Measurements from ENCODE around the gene SLC7A14. TPM values are rescaled to one million over a fixed set of nuclear protein-coding genes. Genes with fewer than 3 reads are reported as not detected.

SLC7A14 gene
- total and polyA plus RNA-seq, 2 donors (not counting 3 experiments of a cell fraction or from before 2014, with no cell fraction given): 0.07 to 0.57 TPM

GRCh38 chr3:170486398-170486797 lies 99.5 kb downstream of the SLC7A14 start:
- DNase-seq (ENCODE audit: low read depth, low spot score) (no peak), FAIRE-seq (no peak)
- Histone ChIP-seq H3K36me3 (ENCODE audit: control insufficient read depth in 2 of 2, extremely low read depth in 1 of 2, insufficient read depth in 2 of 2, low read length in 2 of 2) (no peaks in the 10 kb centered on the region), H2AFZ (ENCODE audit: low read depth, low read length) (no peak overlapping the region), H3K4me2 (ENCODE audit: insufficient read depth, low read length) (no peak overlapping the region), H3K27me3 (ENCODE audit: control insufficient read depth in 2 of 2, insufficient read depth in 2 of 2, low read length in 2 of 2) (no peaks in the 10 kb centered on the region), H3K79me2 (ENCODE audit: control insufficient read depth, insufficient read depth, low read length) (no peaks in the 10 kb centered on the region), H3K27ac (ENCODE audit: insufficient read depth, low read depth, low read length) (no peak overlapping the region), H3K4me3 (replicated peaks in 1 of 3; ENCODE audit: insufficient read depth in 1 of 3, low read depth in 1 of 3, low read length in 3 of 3) (no peak overlapping the region), H3K9me1 (replicated peaks; ENCODE audit: control insufficient read depth, extremely low read depth, insufficient read depth, low read length) (no peaks in the 10 kb centered on the region), H3K4me1 (ENCODE audit: control insufficient read depth, extremely low read depth, insufficient read depth, low read length) (no peaks in the 10 kb centered on the region), H3K9me3 (replicated peaks; ENCODE audit: control insufficient read depth, insufficient read depth, low read length) (no peaks in the 10 kb centered on the region), H4K20me1 (replicated peaks; ENCODE audit: control insufficient read depth, extremely low read depth, insufficient read depth, low read length) (no peaks in the 10 kb centered on the region), H3K9ac (replicated peaks; ENCODE audit: extremely low read depth, insufficient read depth, low read length) (no peak overlapping the region)
- ChIA-PET POLR2A (no interaction called here), CTCF (interaction anchor here (1.2 to 1.7 kb wide), 3 partner anchors 13 to 325 kb away, joined by 4 to 5 read pairs (median 4); no protein-coding TSS in a partner anchor)
- no TSS peak for BruUV-seq (replicated peaks)
- intact Hi-C loops (cut with micrococcal nuclease): no loop called here
- dilution Hi-C loops (cut with MboI; ENCODE audit: extremely low pct_ligation_motif_present, low sequenced_read_pairs): no loop called here
- TF ChIP-seq MAX (IDR thresholded peaks at IDR 0.05; ENCODE audit: insufficient read depth, insufficient read length): no peak
- no peak for TF ChIP-seq CTCF (IDR thresholded peaks at IDR 0.05; ENCODE audit: extremely low read depth in 1 of 2, insufficient read depth in 1 of 2, low read depth in 1 of 2, low read length in 2 of 2)

GRCh38 chr3:170485696-170486095 lies 100.2 kb downstream of the SLC7A14 start:
- Histone ChIP-seq H3K9me3 (replicated peaks; ENCODE audit: control insufficient read depth, insufficient read depth, low read length) (no peaks in the 10 kb centered on the region), H3K9me1 (replicated peaks; ENCODE audit: control insufficient read depth, extremely low read depth, insufficient read depth, low read length) (no peaks in the 10 kb centered on the region), H3K4me1 (ENCODE audit: control insufficient read depth, extremely low read depth, insufficient read depth, low read length) (no peaks in the 10 kb centered on the region), H3K27ac (ENCODE audit: insufficient read depth, low read depth, low read length) (no peak overlapping the region), H3K79me2 (ENCODE audit: control insufficient read depth, insufficient read depth, low read length) (no peaks in the 10 kb centered on the region), H4K20me1 (replicated peaks; ENCODE audit: control insufficient read depth, extremely low read depth, insufficient read depth, low read length) (no peaks in the 10 kb centered on the region), H3K9ac (replicated peaks; ENCODE audit: extremely low read depth, insufficient read depth, low read length) (no peak overlapping the region), H2AFZ (ENCODE audit: low read depth, low read length) (no peak overlapping the region), H3K4me3 (replicated peaks in 1 of 3; ENCODE audit: insufficient read depth in 1 of 3, low read depth in 1 of 3, low read length in 3 of 3) (no peak overlapping the region), H3K4me2 (ENCODE audit: insufficient read depth, low read length) (no peak overlapping the region), H3K27me3 (ENCODE audit: control insufficient read depth in 2 of 2, insufficient read depth in 2 of 2, low read length in 2 of 2) (no peaks in the 10 kb centered on the region), H3K36me3 (ENCODE audit: control insufficient read depth in 2 of 2, extremely low read depth in 1 of 2, insufficient read depth in 2 of 2, low read length in 2 of 2) (no peaks in the 10 kb centered on the region)
- ChIA-PET POLR2A (no interaction called here), CTCF (interaction anchor here (0.9 to 1.7 kb wide), 3 partner anchors 10 to 326 kb away, joined by 3 to 5 read pairs (median 4); no protein-coding TSS in a partner anchor)
- BruUV-seq (replicated peaks): no TSS peak
- DNase-seq (ENCODE audit: low read depth, low spot score) (no peak), FAIRE-seq (no peak)
- dilution Hi-C loops (cut with MboI; ENCODE audit: extremely low pct_ligation_motif_present, low sequenced_read_pairs) (no loop called here), intact Hi-C loops (cut with micrococcal nuclease) (no loop called here)
- TF ChIP-seq MYC (IDR thresholded peaks at IDR 0.05; ENCODE audit: low read depth, low read length): no peak
- TF ChIP-seq POLR2AphosphoS5 (IDR thresholded peaks at IDR 0.05; ENCODE audit: insufficient read depth, low read depth, low read length): no peak
- no peak for TF ChIP-seq CTCF (IDR thresholded peaks at IDR 0.05; ENCODE audit: extremely low read depth in 1 of 2, insufficient read depth in 1 of 2, low read depth in 1 of 2, low read length in 2 of 2)
- TF ChIP-seq POLR2A (IDR thresholded peaks at IDR 0.05; ENCODE audit: low read depth, low read length): no peak
- TF ChIP-seq GATA2 (IDR thresholded peaks at IDR 0.05; ENCODE audit: insufficient read depth, insufficient read length, low read depth, low read length): no peak
- no peak for TF ChIP-seq FOS (IDR thresholded peaks at IDR 0.05; ENCODE audit: borderline replicate concordance, insufficient read depth, low read length)
- TF ChIP-seq MAX (IDR thresholded peaks at IDR 0.05; ENCODE audit: insufficient read depth, insufficient read length): no peak
